Retinal pigment epithelial cell (primary cell): Measurements from ENCODE around the gene ZNF415.
A peak's percentile ranks its signal among the peaks of the same experiment; 100 is the strongest.
"Not testable (repeated sequence)": the region's sequence is repeated elsewhere in the genome, so short reads cannot be mapped to it uniquely, and the experiment has no call there.

Experiments
- DNase-seq: peaks from one replicate; pipeline ENCODE4 v3.0.0-alpha.2; 2010; ENCODE audit warnings: low read depth
- H3K4me3 ChIP-seq: 2 replicates; pipeline ENCODE4 v1.5.1; 2011; ENCODE audit warnings: mild to moderate bottlenecking, low read length, control low read depth, moderate library complexity
- CTCF ChIP-seq: conservative IDR thresholded peaks from 2 replicates; pipeline ENCODE4 v1.5.1; 2011; ENCODE audit warnings: low read depth, low read length, control low read depth, inconsistent platforms

Gene ZNF415

GRCh38 chr19:53102756-53103233 is 29.9 kb downstream of the ZNF415 start:
- peak overlapping the region; percentile 94 for H3K4me3 ChIP-seq
- DNase-seq: peak; percentile 7
- no peak for TF ChIP-seq CTCF

- H3K4me3 ChIP-seq: peak overlapping the region; percentile 94
- DNase-seq: no peak
- TF ChIP-seq CTCF: no peak
These were observed 30.4 kb downstream of the ZNF415 start for GRCh38 chr19:53102206-53102755.

DNA sequence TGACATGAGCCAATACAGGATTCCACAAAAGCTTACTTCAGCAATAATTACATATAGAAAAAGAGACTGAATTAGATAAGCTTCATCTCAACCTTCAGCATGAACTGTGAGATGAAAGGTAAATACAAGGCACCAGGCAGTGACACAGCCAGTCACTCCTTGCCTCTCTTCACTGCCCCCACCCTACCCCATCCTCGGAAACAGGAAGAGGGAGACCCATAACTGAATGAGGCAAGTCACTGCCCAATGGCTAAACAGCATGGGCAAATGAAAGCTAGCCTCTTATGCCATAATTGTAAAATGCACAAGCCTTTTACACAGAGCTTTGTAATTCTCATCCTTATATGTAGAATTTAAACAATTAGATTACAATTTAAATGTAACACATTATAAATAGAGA is 31.2 kb downstream of the ZNF415 start:
- TF ChIP-seq CTCF: no peak
- peak overlapping the region; percentile 94 for H3K4me3 ChIP-seq
- DNase-seq: no peak

- not testable (repeated sequence) for DNase-seq, H3K4me3 ChIP-seq
These were observed 34.1 kb downstream of the ZNF415 start for GRCh38 chr19:53098570-53098969.

DNA sequence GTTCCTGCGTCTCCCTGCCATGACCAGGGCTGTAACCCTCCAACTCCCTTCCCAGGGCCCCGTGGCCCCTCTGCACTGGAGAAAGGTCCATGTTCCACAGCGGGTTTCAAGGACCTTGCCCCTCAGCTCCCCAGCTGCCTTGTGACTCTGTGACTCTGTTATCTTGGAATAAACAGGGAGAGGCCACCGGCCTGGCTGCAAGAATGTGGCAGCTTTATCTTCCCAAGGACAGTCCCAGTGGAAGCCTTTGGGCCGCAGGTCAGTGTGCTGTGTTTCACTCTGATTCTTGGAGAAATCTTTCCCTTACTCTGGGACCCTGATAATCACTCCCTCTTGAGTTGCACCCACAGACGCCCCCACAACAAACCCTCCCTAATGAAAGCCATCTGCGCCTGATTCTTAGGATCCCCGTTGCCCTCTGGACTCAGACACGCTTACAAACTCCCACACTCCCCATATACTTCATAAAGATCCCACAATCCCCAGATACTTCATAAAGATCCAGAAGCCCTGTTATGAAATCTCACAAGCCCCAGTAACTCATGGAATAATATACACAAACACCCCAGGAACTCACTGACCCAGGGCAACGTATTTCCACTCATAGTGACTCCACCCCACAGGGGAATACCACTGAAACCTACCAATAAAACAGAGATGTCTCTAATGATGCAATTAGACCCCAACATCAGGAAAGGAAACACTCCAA is 35.6 kb downstream of the ZNF415 start:
- DNase-seq, H3K4me3 ChIP-seq: not testable (repeated sequence)

DNA sequence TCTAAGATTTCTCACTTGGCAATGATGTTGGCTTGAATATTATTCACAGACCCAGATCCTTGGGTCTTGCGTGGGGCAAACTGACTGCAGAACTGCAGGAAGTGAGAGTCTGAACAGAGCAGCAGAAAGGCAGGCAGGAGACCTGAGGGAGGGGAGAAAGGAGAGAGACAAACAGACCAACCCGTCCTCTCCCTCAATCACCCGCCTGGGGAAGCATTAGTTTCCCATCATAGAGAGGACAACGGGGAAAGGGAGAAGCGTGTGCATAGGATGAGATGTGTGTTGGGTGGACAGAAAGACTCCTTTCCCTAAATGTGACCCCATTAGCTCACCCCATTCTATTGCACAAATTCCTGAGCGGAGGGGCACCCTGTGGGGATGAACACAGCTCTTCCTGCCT is 36.1 kb downstream of the ZNF415 start:
- H3K4me3 ChIP-seq, DNase-seq: not testable (repeated sequence)

DNA sequence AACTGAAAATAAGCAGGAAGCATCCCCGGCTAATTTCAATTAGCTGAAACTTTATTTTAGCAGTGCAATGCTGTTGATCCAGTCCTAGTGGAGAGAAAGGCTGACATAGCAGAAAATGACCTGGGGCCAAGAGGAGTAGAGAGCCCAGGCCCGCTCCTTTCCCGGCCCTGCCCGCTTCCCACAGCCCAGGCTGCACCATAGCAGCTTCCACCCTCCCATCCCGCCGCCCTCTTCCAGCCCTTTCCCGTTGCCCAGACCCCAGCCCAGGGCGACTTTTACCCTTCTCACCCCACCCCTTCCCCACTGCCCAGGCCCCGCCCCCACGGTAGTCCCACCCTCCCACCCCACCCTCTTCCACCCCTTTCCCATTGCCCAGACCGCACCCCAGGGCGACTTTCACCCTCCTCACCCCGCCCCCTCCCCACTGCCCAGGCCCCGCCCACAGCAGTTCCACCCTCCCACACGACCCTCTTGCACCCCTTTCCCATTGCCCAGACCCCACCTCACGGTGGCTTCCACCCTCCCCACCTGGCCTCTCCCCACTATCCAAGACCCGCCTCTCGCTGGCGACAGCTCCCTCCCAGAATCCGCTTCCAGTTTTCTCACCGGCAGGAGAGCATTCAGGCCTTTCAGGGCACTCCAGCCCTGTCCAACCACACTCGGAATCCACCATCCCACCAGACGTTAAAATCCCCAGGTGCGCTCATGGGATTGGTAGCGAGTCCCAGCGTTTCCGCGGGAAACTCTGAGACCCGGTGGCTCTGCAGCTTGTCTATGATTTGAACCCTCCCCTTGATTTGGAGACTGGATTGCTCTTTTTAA is 37.7 kb downstream of the ZNF415 start:
- DNase-seq: no peak
- no peak for TF ChIP-seq CTCF
- no peak overlapping the region for H3K4me3 ChIP-seq

GRCh38 chr19:53092723-53093122 is 40.0 kb downstream of the ZNF415 start:
- no peak overlapping the region for H3K4me3 ChIP-seq
- no peak for TF ChIP-seq CTCF
- no peak for DNase-seq
